HepG2 (cell line): ENCODE data around the gene GABRB1. TPM values are rescaled to one million over a fixed set of nuclear protein-coding genes. Genes with fewer than 3 reads are reported as not detected.

Experiments used
- ATAC-seq: fragments of 200-7000 bp; cut with Tn5 transposase; 3 replicates; pipeline ENCODE4 v1.9.1; 2020; ENCODE audit warnings: mild to moderate bottlenecking, moderate library complexity
- BruUV-seq: library from RNA; stranded (reverse); fragments of 400-500 nt; replicated peaks from 2 replicates; lab custom pipeline; 2021; lab: Mats Ljungman, UMichigan
- CTCF ChIA-PET: fragments of 300-600 bp; formaldehyde crosslinking; extraction: SDS; loops from one replicate; lab custom pipeline; 2021; ENCODE audit warnings: low total read pairs, inconsistent platforms, low intra/inter-chr PET ratio; lab: Yijun Ruan, JAX
- POLR2A ChIA-PET: fragments of 350-600 bp; sonication (Branson Sonifier 250); formaldehyde crosslinking; loops from one replicate; lab custom pipeline; 2020; ENCODE audit warnings: antibody characterized with exemption, inconsistent platforms; lab: Yijun Ruan, JAX
- DNase-seq: peaks from one replicate; pipeline ENCODE4 v3.0.0-alpha.2; 2015; ENCODE audit warnings: low spot score
- FAIRE-seq: peaks from 3 replicates; lab custom pipeline; 2011; peaks lifted over from hg19 to GRCh38; lab: Jason Lieb, UNC
- H2AFZ ChIP-seq: one replicate; pipeline ENCODE4 v1.6.1; 2011; ENCODE audit warnings: low read length, inconsistent platforms
- H3K27ac ChIP-seq: fragments of 300-600 bp; 3 replicates; pipeline ENCODE4 v1.8.0; 2011; ENCODE audit warnings: mixed run types, mild to moderate bottlenecking, mixed read lengths, low read length, inconsistent platforms; ENCODE audit not compliant: insufficient read depth; ENCODE audit errors: extremely low read length
- H3K27me3 ChIP-seq, 2 experiments: fragments of 200-600 bp in 1 of 2; 2 replicates in 1 of 2; 3 replicates in 1 of 2; pipeline versions ENCODE4 v1.6.0 to v1.8.0; 2011; ENCODE audit warnings: low read length in 2 of 2, mild to moderate bottlenecking in 2 of 2, moderate library complexity in 2 of 2, inconsistent platforms in 1 of 2; ENCODE audit not compliant: insufficient read depth in 2 of 2, control insufficient read depth in 1 of 2
- H3K36me3 ChIP-seq, 2 experiments: fragments of 200-600 bp in 1 of 2; replicated peaks in 1 of 2; 2 replicates in 1 of 2; 3 replicates in 1 of 2; pipeline versions ENCODE4 v1.5.1 to v1.8.0; 2011; ENCODE audit warnings: low read length in 2 of 2, inconsistent platforms in 1 of 2; ENCODE audit not compliant: insufficient read depth in 2 of 2, control insufficient read depth in 1 of 2
- H3K4me1 ChIP-seq: 2 replicates; pipeline ENCODE4 v1.5.1; 2012; ENCODE audit warnings: low read length, inconsistent platforms; ENCODE audit not compliant: insufficient read depth
- H3K4me2 ChIP-seq: 2 replicates; pipeline ENCODE4 v1.6.0; 2011; ENCODE audit warnings: low read depth, low read length, inconsistent platforms
- H3K4me3 ChIP-seq, 3 experiments: fragments of 200-600 bp in 1 of 3; sonication (generic), shearing (Covaris generic) in 1 of 3; replicated peaks in 1 of 3; 2 replicates each; pipeline ENCODE4 v1.5.1; 2011 to 2016; ENCODE audit warnings: low read length in 3 of 3, inconsistent platforms in 2 of 3, low read depth in 2 of 3, mild to moderate bottlenecking in 2 of 3, control low read depth in 1 of 3, mixed read lengths in 1 of 3; ENCODE audit not compliant: insufficient read depth in 1 of 3
- H3K79me2 ChIP-seq: one replicate; pipeline ENCODE4 v1.6.1; 2011; ENCODE audit warnings: low read length, inconsistent platforms; ENCODE audit not compliant: insufficient read depth
- H3K9ac ChIP-seq: 2 replicates; pipeline ENCODE4 v1.6.0; 2011; ENCODE audit warnings: mild to moderate bottlenecking, low read depth, low read length, inconsistent platforms; ENCODE audit not compliant: insufficient read depth
- H3K9me3 ChIP-seq: 2 replicates; pipeline ENCODE4 v1.5.1; 2012; ENCODE audit warnings: mild to moderate bottlenecking, low read length
- H4K20me1 ChIP-seq: 2 replicates; pipeline ENCODE4 v1.6.0; 2011; ENCODE audit warnings: inconsistent platforms, mild to moderate bottlenecking, low read length, moderate library complexity; ENCODE audit not compliant: insufficient read depth
- ARID4A ChIP-seq: sonication (generic); formaldehyde crosslinking; IDR thresholded peaks from 2 replicates; pipeline ENCODE4 v1.5.0; 2020; ENCODE audit warnings: mild to moderate bottlenecking, missing genetic modification reagents, borderline replicate concordance
- REST ChIP-seq, 2 experiments: IDR thresholded peaks; 2 replicates each; pipeline ENCODE4 v1.6.1; 2011 to 2012; ENCODE audit warnings: low read length in 2 of 2, borderline replicate concordance in 1 of 2, low read depth in 1 of 2, mild to moderate bottlenecking in 1 of 2, moderate library complexity in 1 of 2
- RFX1 ChIP-seq: fragments of 450-650 bp; IDR thresholded peaks from 2 replicates; pipeline ENCODE4 v1.6.1; 2017
- SNRNP70 ChIP-seq: fragments of 200-400 bp; formaldehyde crosslinking; IDR thresholded peaks from 2 replicates; pipeline ENCODE4 v1.6.1; 2017; ENCODE audit warnings: mild to moderate bottlenecking, low read depth, low read length, moderate library complexity
- TOE1 ChIP-seq: sonication (generic); formaldehyde crosslinking; IDR thresholded peaks from 2 replicates; pipeline ENCODE4 v1.4.0; 2020; ENCODE audit warnings: mild to moderate bottlenecking, missing genetic modification reagents
- U2AF1 ChIP-seq: fragments of 200-400 bp; formaldehyde crosslinking; optimal IDR thresholded peaks from 2 replicates; pipeline ENCODE3; 2017; ENCODE audit warnings: mild to moderate bottlenecking, low read depth, low read length
- ZNF337 ChIP-seq: sonication (generic); formaldehyde crosslinking; IDR thresholded peaks from 2 replicates; pipeline ENCODE4 v1.5.1; 2020; ENCODE audit warnings: missing genetic modification reagents, low read depth, mild to moderate bottlenecking, borderline replicate concordance
- ZNF790 ChIP-seq: sonication (generic); formaldehyde crosslinking; IDR thresholded peaks from 2 replicates; pipeline ENCODE4 v1.8.0; 2022; ENCODE audit warnings: missing genetic modification reagents, mild to moderate bottlenecking, borderline replicate concordance
- WGBS: methylation state at CpG from one replicate; pipeline ENCODE4 v1.1.6; 2017; ENCODE audit warnings: low lambda C conversion rate; 5-methylcytosine and 5-hydroxymethylcytosine counted together
- in situ Hi-C: cut with HindIII; loops from 2 replicates; pipeline ENCODE4 v1.10.0; 2017; ENCODE audit warnings: low pct_unique_long_range_greater_than_20kb; ENCODE audit not compliant: extremely low pct_ligation_motif_present
- intact Hi-C: fragments of 100-400 bp; cut with micrococcal nuclease; formaldehyde crosslinking; loops from one replicate; pipeline ENCODE4 v1.10.0; 2022; ENCODE audit not compliant: unreplicated experiment
- polyA plus RNA-seq, 8 experiments: library from polyadenylated mRNA; depleted of rRNA in 3 of 8; stranded (reverse) in 7 of 8; unstranded in 1 of 8; fragments of >200 nt; fragmentation: Illumina TruSeq in 4 of 8; extraction: Trizol in 4 of 8; gene quantifications; 2 replicates each; pipeline versions ENCODE4 v1.2.1 to v1.2.3, GENCODE V29; 2011 to 2016; ENCODE audit warnings: low read depth in 4 of 8, missing spikeins in 1 of 8, mixed read lengths in 1 of 8; ENCODE audit not compliant: insufficient read depth in 1 of 8
- total RNA-seq, 5 experiments: library from RNA; depleted of rRNA; stranded (reverse); fragments of >200 nt; fragmentation: Illumina TruSeq; extraction: Trizol; gene quantifications; 2 replicates each; pipeline ENCODE4 v1.2.3, GENCODE V29; 2016; ENCODE audit warnings: low read depth in 1 of 5
- TF ChIP-seq, protein P1 (sequence below): sonication (generic); formaldehyde crosslinking; conservative IDR thresholded peaks from 2 replicates; pipeline ENCODE4 v1.4.0; 2020; ENCODE audit warnings: missing genetic modification reagents

The GABRB1 gene
- total and polyA plus RNA-seq, 2 of the 13 experiments (the other 11 are each of a cell fraction or from before 2014, with no cell fraction given), result not detected

DNA sequence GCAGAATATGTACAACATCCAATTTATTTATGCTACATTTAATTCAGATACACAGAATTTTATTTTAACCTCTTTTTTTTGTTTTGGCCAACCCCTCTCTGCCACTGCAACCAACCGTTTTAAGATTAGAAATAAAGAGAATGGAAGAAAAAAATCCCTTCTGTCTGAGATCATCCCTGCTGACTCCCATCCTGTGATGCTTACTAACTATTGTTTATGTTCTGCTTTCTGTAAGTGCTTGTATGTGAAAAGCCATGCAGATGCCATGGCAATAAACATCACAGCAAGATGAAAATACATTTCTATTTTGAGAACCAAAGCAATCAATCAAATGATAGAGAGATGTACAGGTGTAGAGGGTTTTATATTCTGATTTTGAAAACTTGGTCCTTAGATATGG lies 70.1 kb downstream of the GABRB1 start (continued):
- TF ChIP-seq, protein P1, sequence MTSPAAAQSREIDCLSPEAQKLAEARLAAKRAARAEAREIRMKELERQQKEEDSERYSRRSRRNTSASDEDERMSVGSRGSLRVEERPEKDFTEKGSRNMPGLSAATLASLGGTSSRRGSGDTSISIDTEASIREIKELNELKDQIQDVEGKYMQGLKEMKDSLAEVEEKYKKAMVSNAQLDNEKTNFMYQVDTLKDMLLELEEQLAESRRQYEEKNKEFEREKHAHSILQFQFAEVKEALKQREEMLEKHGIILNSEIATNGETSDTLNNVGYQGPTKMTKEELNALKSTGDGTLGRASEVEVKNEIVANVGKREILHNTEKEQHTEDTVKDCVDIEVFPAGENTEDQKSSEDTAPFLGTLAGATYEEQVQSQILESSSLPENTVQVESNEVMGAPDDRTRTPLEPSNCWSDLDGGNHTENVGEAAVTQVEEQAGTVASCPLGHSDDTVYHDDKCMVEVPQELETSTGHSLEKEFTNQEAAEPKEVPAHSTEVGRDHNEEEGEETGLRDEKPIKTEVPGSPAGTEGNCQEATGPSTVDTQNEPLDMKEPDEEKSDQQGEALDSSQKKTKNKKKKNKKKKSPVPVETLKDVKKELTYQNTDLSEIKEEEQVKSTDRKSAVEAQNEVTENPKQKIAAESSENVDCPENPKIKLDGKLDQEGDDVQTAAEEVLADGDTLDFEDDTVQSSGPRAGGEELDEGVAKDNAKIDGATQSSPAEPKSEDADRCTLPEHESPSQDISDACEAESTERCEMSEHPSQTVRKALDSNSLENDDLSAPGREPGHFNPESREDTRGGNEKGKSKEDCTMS (CRISPR knock-in tag), result no peak
- TF ChIP-seq TOE1 (no peak), U2AF1 (no peak)

- no peak for DNase-seq
- intact Hi-C loops (no loop called here), in situ Hi-C loops (no loop called here)
- H3K4me1 ChIP-seq, result no peaks in the 10 kb centered on the region
- ATAC-seq, result no peak
- no TSS peak for BruUV-seq
- H3K79me2 ChIP-seq, result no peaks in the 10 kb centered on the region
- 0% methylated on average over 1 of the region's 1 CpG for WGBS
- FAIRE-seq, result no peak
- H3K4me3 ChIP-seq, result no peak overlapping the region
- no peaks in the 10 kb centered on the region for H3K27me3 ChIP-seq
- H3K9me3 ChIP-seq, result no peaks in the 10 kb centered on the region
- no peaks in the 10 kb centered on the region for H4K20me1 ChIP-seq
- H3K9ac ChIP-seq, result no peak overlapping the region
- no peak overlapping the region for H2AFZ ChIP-seq
- ChIA-PET POLR2A (no interaction called here), CTCF (no interaction called here)
- no peak overlapping the region for H3K27ac ChIP-seq
- H3K36me3 ChIP-seq, result no peaks in the 10 kb centered on the region
- H3K4me2 ChIP-seq, result no peak overlapping the region
- TF ChIP-seq RFX1 (no peak), SNRNP70 (no peak), ARID4A (CRISPR knock-in tag) (no peak), ZNF337 (CRISPR knock-in tag) (no peak), REST (IDR thresholded peaks at IDR 0.05; ENCODE audit: borderline replicate concordance in 1 of 2, low read depth in 1 of 2, low read length in 2 of 2) (no peak), ZNF790 (CRISPR knock-in tag) (no peak)
Observed at GRCh38 chr4:47104986-47105385, 73.6 kb downstream of the GABRB1 start.
